HepG2 (cell line): ENCODE data around the gene PLCG1. TPM values are rescaled to one million over a fixed set of nuclear protein-coding genes. Genes with fewer than 3 reads are reported as not detected.
A peak's percentile ranks its signal among the peaks of the same experiment; 100 is the strongest.

Experiments
- CREM ChIP-seq, 2 experiments: sonication (generic) in 1 of 2; formaldehyde crosslinking in 1 of 2; IDR thresholded peaks; 2 replicates each; pipeline versions ENCODE4 v1.4.0 to v1.6.1; 2016 to 2020; ENCODE audit warnings: antibody characterized with exemption in 1 of 2, mild to moderate bottlenecking in 1 of 2, missing genetic modification reagents in 1 of 2
- FOXP1 ChIP-seq, 2 experiments: fragments of 450-650 bp in 1 of 2; IDR thresholded peaks; 2 replicates each; pipeline ENCODE4 v1.6.1; 2017 to 2018; ENCODE audit warnings: antibody characterized with exemption in 1 of 2
- MZF1 ChIP-seq: sonication (generic); formaldehyde crosslinking; IDR thresholded peaks from 2 replicates; pipeline ENCODE4 v1.8.1; 2023; ENCODE audit warnings: mild to moderate bottlenecking, missing genetic modification reagents, borderline replicate concordance
- POGK ChIP-seq: sonication (generic); formaldehyde crosslinking; conservative IDR thresholded peaks from 2 replicates; pipeline ENCODE4 v1.8.0; 2022; ENCODE audit warnings: mild to moderate bottlenecking, moderate library complexity, missing genetic modification reagents
- SOX13 ChIP-seq, 3 experiments: fragments of 450-650 bp in 1 of 3; sonication (generic) in 1 of 3; formaldehyde crosslinking in 1 of 3; IDR thresholded peaks in 2 of 3; conservative IDR thresholded peaks in 1 of 3; 2 replicates each; pipeline versions ENCODE4 v1.5.0 to v1.6.1; 2016 to 2020; ENCODE audit warnings: antibody characterized with exemption in 1 of 3, mild to moderate bottlenecking in 1 of 3, missing compliant biosample characterization in 1 of 3, missing genetic modification reagents in 1 of 3, moderate library complexity in 1 of 3
- SP1 ChIP-seq, 2 experiments: fragments of 450-650 bp in 1 of 2; sonication (generic) in 1 of 2; formaldehyde crosslinking in 1 of 2; IDR thresholded peaks; 2 replicates each; pipeline versions ENCODE4 v1.4.0 to v1.6.1; 2016 to 2020; ENCODE audit warnings: missing genetic modification reagents in 1 of 2
- SRY ChIP-seq: sonication (generic); formaldehyde crosslinking; IDR thresholded peaks from 2 replicates; pipeline ENCODE4 v1.8.0; 2022; ENCODE audit warnings: mild to moderate bottlenecking, missing genetic modification reagents
- SYNCRIP ChIP-seq: fragments of 200-400 bp; formaldehyde crosslinking; IDR thresholded peaks from 2 replicates; pipeline ENCODE4 v1.6.1; 2018; ENCODE audit warnings: mild to moderate bottlenecking, low read depth, low read length; ENCODE audit not compliant: insufficient read depth
- ZBTB7A ChIP-seq: sonication (generic); formaldehyde crosslinking; IDR thresholded peaks from 2 replicates; pipeline ENCODE4 v1.8.0; 2022; ENCODE audit warnings: mild to moderate bottlenecking, missing genetic modification reagents
- ZC3H13 ChIP-seq: sonication (generic); formaldehyde crosslinking; IDR thresholded peaks from 2 replicates; pipeline ENCODE4 v1.8.1; 2023; ENCODE audit warnings: mild to moderate bottlenecking, missing genetic modification reagents, moderate library complexity
- ZNF281 ChIP-seq: sonication (generic); formaldehyde crosslinking; IDR thresholded peaks from 2 replicates; pipeline ENCODE4 v1.4.0; 2020; ENCODE audit warnings: missing genetic modification reagents, borderline replicate concordance
- ZNF3 ChIP-seq: IDR thresholded peaks from 2 replicates; pipeline ENCODE4 v1.7.0; 2017; ENCODE audit warnings: inconsistent platforms
- ZNF660 ChIP-seq: sonication (generic); formaldehyde crosslinking; IDR thresholded peaks from 2 replicates; pipeline ENCODE4 v1.5.1; 2020; ENCODE audit warnings: mild to moderate bottlenecking, low read depth, missing genetic modification reagents, borderline replicate concordance
- ZNF839 ChIP-seq: sonication (generic); formaldehyde crosslinking; IDR thresholded peaks from 2 replicates; pipeline ENCODE4 v1.4.0; 2020; ENCODE audit warnings: missing genetic modification reagents, mild to moderate bottlenecking, borderline replicate concordance
- polyA plus RNA-seq, 8 experiments: library from polyadenylated mRNA; depleted of rRNA in 3 of 8; stranded (reverse) in 7 of 8; unstranded in 1 of 8; fragments of >200 nt; fragmentation: Illumina TruSeq in 4 of 8; extraction: Trizol in 4 of 8; gene quantifications; 2 replicates each; pipeline versions ENCODE4 v1.2.1 to v1.2.3, GENCODE V29; 2011 to 2016; ENCODE audit warnings: low read depth in 4 of 8, missing spikeins in 1 of 8, mixed read lengths in 1 of 8; ENCODE audit not compliant: insufficient read depth in 1 of 8
- total RNA-seq, 5 experiments: library from RNA; depleted of rRNA; stranded (reverse); fragments of >200 nt; fragmentation: Illumina TruSeq; extraction: Trizol; gene quantifications; 2 replicates each; pipeline ENCODE4 v1.2.3, GENCODE V29; 2016; ENCODE audit warnings: low read depth in 1 of 5
- TF ChIP-seq, protein P1 (sequence below): sonication (generic); formaldehyde crosslinking; IDR thresholded peaks from 2 replicates; pipeline ENCODE4 v1.9.0; 2022; ENCODE audit warnings: missing genetic modification reagents, mild to moderate bottlenecking, borderline replicate concordance
- TF ChIP-seq, protein P2 (sequence below): sonication (generic); formaldehyde crosslinking; IDR thresholded peaks from 2 replicates; pipeline ENCODE4 v1.4.0; 2020; ENCODE audit warnings: missing genetic modification reagents, borderline replicate concordance

Gene PLCG1
- total and polyA plus RNA-seq, 2 of the 13 experiments (the other 11 are each of a cell fraction or from before 2014, with no cell fraction given) = 85.3 to 158 TPM

DNA sequence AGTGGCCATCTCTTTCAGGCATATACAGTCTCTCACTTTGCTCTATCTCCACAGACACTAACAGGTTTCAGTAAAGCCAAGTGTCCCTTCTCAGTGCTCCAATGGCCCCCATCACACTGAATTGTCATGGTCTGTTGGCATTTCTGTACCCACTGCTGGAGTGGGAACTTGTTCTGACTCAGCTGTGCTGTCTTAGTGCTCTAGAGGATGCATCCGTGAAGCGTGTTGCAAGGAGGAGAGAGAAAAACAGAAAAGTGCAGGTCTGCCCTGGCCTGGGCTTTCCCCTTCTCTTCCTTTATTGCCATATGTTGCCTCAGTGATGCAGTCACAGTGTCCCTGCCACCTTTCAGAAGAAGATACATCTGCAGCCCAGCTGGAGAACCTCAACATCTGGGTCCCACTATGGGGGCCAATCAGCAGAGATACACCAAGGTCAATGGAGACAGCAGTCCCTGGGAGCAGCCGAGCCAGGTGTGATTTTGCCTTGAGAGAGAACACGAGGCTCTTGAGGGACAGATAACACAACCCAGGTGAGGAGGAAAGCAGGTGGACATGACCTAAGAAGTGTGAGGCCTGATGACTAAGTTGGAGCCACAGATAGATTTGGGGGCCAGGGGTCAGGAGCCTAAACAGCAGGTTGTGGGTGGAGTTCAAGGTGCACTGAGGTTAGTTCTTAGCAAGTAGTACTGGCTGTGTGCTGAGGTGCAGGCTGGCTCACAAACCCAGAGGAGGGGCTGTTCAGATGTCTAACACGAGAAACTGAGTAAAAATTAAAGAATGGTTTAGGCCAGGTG lies 5.6 kb upstream of the PLCG1 start (continued):
- TF ChIP-seq, protein P1, sequence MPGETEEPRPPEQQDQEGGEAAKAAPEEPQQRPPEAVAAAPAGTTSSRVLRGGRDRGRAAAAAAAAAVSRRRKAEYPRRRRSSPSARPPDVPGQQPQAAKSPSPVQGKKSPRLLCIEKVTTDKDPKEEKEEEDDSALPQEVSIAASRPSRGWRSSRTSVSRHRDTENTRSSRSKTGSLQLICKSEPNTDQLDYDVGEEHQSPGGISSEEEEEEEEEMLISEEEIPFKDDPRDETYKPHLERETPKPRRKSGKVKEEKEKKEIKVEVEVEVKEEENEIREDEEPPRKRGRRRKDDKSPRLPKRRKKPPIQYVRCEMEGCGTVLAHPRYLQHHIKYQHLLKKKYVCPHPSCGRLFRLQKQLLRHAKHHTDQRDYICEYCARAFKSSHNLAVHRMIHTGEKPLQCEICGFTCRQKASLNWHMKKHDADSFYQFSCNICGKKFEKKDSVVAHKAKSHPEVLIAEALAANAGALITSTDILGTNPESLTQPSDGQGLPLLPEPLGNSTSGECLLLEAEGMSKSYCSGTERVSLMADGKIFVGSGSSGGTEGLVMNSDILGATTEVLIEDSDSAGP (CRISPR knock-in tag) = 0 out of 2 replicates have a peak, but pooled peaks have one; percentile 23
- no peak for TF ChIP-seq SYNCRIP
- no peak for TF ChIP-seq SP1 (IDR thresholded peaks at IDR 0.05)
- TF ChIP-seq SP1 (CRISPR knock-in tag; IDR thresholded peaks at IDR 0.05) = no peak
- TF ChIP-seq ZNF3 (CRISPR knock-in tag) = no peak
- no peak for TF ChIP-seq FOXP1 (IDR thresholded peaks at IDR 0.05)
- TF ChIP-seq FOXP1 (CRISPR knock-in tag; IDR thresholded peaks at IDR 0.05) = no peak
- no peak for TF ChIP-seq CREM (IDR thresholded peaks at IDR 0.05)
- TF ChIP-seq CREM (CRISPR knock-in tag; IDR thresholded peaks at IDR 0.05) = no peak
- no peak for TF ChIP-seq ZC3H13
- TF ChIP-seq, protein P2, sequence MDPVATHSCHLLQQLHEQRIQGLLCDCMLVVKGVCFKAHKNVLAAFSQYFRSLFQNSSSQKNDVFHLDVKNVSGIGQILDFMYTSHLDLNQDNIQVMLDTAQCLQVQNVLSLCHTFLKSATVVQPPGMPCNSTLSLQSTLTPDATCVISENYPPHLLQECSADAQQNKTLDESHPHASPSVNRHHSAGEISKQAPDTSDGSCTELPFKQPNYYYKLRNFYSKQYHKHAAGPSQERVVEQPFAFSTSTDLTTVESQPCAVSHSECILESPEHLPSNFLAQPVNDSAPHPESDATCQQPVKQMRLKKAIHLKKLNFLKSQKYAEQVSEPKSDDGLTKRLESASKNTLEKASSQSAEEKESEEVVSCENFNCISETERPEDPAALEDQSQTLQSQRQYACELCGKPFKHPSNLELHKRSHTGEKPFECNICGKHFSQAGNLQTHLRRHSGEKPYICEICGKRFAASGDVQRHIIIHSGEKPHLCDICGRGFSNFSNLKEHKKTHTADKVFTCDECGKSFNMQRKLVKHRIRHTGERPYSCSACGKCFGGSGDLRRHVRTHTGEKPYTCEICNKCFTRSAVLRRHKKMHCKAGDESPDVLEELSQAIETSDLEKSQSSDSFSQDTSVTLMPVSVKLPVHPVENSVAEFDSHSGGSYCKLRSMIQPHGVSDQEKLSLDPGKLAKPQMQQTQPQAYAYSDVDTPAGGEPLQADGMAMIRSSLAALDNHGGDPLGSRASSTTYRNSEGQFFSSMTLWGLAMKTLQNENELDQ (CRISPR knock-in tag) = no peak
- peak; percentile 34; the same call in 1 of the 2 replicates for TF ChIP-seq ZBTB7A (CRISPR knock-in tag)
- TF ChIP-seq POGK (CRISPR knock-in tag) = no peak
- TF ChIP-seq ZNF660 (CRISPR knock-in tag) = no peak
- TF ChIP-seq SOX13 (IDR thresholded peaks at IDR 0.05) = no peak
- no peak for TF ChIP-seq SOX13 (CRISPR knock-in tag; conservative IDR thresholded peaks at IDR 0.05 in 1 of 2, IDR thresholded peaks at IDR 0.05 in 1 of 2)
- TF ChIP-seq SRY (CRISPR knock-in tag) = no peak
- no peak for TF ChIP-seq ZNF281
- no peak for TF ChIP-seq MZF1 (CRISPR knock-in tag)
- no peak for TF ChIP-seq ZNF839 (CRISPR knock-in tag)
- TF ChIP-seq, all 625 proteins: peak for 8
